HG03521 (cell line): Measurements from ENCODE around the gene TP53TG3C.
"Not testable (repeated sequence)": the region's sequence is repeated elsewhere in the genome, so short reads cannot be mapped to it uniquely, and the experiment has no call there.

Experiments used
- ATAC-seq: cut with Tn5 transposase; IDR thresholded peaks from one replicate; pipeline ENCODE4 v1.9.1; 2021; ENCODE audit warnings: mild to moderate bottlenecking, moderate library complexity; ENCODE audit not compliant: unreplicated experiment

Gene TP53TG3C, protein sequence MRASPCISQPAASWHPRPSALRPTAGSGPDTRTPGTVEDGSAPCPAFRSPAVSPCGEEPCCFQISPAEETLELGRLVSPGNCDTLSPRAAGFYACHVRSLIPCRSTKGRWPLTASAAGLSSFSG

DNA sequence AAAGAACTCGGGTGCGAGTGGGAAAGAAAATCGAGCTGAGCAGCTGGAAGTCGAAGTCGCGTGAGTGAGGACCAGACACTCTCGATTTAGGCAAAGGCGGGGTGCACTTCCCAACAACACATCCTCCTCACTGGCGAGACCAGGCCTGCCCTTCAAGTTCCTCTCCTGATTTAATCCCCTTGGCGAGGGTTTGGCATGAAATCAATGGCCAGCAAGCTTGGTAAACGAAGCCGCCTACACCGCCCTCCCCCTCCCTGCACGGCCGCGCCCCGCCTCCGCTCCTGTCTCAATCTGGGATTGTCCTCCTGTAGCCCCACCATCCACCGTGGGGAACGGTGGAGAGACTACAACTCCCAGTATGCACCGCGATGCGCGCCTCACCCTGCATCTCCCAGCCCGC lies at the start of gene TP53TG3C:
TSS of gene TP53TG3C (plus strand) at position 301 of the 400 bp plus-strand sequence. CDS start at position 369, 68 bp downstream.
- ATAC-seq = not testable (repeated sequence)
